Thyroid gland (tissue), 4 donors: ENCODE results near the gene CDH1.

Source experiments
- POLR2A ChIP-seq, 2 donors: fragments of 450-650 bp; IDR thresholded peaks; one replicate each; pipeline ENCODE4 v1.6.1; 2017; ENCODE audit warnings: antibody characterized with exemption in 2 of 2, mild to moderate bottlenecking in 2 of 2, moderate library complexity in 1 of 2
- TF ChIP-seq, protein P1 (sequence below), 6 experiments: fragments of 200-600 bp in 3 of 6; fragments of 450-650 bp in 3 of 6; sonication (generic) in 3 of 6; IDR thresholded peaks; one replicate each; pipeline ENCODE4 v1.5.1; 2016 to 2019; ENCODE audit warnings: antibody characterized with exemption in 6 of 6, mild to moderate bottlenecking in 2 of 6, inconsistent platforms in 1 of 6, moderate library complexity in 1 of 6

DNA sequence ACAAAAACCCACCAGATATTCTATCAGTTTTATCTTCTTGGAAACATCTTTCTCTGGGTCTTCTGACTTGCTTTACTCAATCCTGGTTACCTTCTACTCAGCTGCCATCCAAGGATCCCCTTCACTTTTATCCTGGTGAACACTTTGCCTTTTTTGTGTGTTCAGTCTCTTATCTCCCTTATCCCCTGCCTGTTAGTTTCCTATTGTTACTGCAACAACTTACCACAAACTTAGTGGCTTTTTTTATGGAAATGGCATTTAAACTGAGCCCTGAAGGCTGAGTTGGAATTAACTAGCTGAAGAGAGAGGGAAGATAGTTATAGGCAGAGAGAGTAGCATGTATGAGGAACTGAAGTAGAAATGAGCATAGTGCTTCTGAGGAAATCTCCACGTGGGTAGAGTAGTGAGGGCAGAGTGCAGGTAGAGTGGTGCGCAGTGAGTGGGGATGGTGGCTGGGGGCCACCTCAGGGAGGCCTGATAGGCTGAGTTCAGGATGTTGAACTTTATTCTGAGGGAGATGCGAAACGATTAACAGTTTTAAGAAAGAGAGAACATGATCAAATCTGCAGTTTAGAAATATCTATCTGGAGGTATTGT is 132.5 kb downstream of the CDH1 start:
- TF ChIP-seq POLR2A (IDR thresholded peaks at IDR 0.05): no peak
- TF ChIP-seq, protein P1, sequence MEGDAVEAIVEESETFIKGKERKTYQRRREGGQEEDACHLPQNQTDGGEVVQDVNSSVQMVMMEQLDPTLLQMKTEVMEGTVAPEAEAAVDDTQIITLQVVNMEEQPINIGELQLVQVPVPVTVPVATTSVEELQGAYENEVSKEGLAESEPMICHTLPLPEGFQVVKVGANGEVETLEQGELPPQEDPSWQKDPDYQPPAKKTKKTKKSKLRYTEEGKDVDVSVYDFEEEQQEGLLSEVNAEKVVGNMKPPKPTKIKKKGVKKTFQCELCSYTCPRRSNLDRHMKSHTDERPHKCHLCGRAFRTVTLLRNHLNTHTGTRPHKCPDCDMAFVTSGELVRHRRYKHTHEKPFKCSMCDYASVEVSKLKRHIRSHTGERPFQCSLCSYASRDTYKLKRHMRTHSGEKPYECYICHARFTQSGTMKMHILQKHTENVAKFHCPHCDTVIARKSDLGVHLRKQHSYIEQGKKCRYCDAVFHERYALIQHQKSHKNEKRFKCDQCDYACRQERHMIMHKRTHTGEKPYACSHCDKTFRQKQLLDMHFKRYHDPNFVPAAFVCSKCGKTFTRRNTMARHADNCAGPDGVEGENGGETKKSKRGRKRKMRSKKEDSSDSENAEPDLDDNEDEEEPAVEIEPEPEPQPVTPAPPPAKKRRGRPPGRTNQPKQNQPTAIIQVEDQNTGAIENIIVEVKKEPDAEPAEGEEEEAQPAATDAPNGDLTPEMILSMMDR (IDR thresholded peaks at IDR 0.05): no peak
